Common myeloid progenitor, CD34-positive (primary cell): Measurements from ENCODE around the gene TECPR2.
"Not testable (repeated sequence)": the region's sequence is repeated elsewhere in the genome, so short reads cannot be mapped to it uniquely, and the experiment has no call there.

Experiments used
- CTCF ChIA-PET: fragments of 350-600 bp; sonication (Branson Sonifier 250); formaldehyde crosslinking; loops from one replicate; lab custom pipeline; 2021; ENCODE audit warnings: antibody characterized with exemption; lab: Charles Lee
- POLR2A ChIA-PET: fragments of 350-600 bp; sonication (Branson Sonifier 250); formaldehyde crosslinking; loops from one replicate; lab custom pipeline; 2021; ENCODE audit warnings: antibody characterized with exemption; lab: Charles Lee
- DNase-seq, 3 donors: peaks; one replicate each; pipeline versions ENCODE4 v3.0.0 to v3.0.0-alpha.2; 2013
- H3K27ac ChIP-seq, 2 experiments: 1 replicate in 1 of 2; 2 replicates in 1 of 2; pipeline ENCODE4 v1.7.0; 2013; ENCODE audit warnings: inconsistent platforms in 2 of 2, low read length in 2 of 2, mild to moderate bottlenecking in 2 of 2, low read depth in 1 of 2, moderate library complexity in 1 of 2; ENCODE audit not compliant: severe bottlenecking in 2 of 2, insufficient read depth in 1 of 2, poor library complexity in 1 of 2
- H3K27me3 ChIP-seq, 5 experiments: replicated peaks in 2 of 5; 1 replicate in 3 of 5; 2 replicates in 2 of 5; pipeline versions ENCODE4 v1.6.1 to v1.7.0; 2013; ENCODE audit warnings: low read length in 4 of 5, mild to moderate bottlenecking in 2 of 5, moderate library complexity in 2 of 5, inconsistent platforms in 1 of 5; ENCODE audit not compliant: insufficient read depth in 5 of 5, control insufficient read depth in 4 of 5
- H3K36me3 ChIP-seq, 4 experiments: 1 replicate in 2 of 4; 2 replicates in 2 of 4; pipeline versions ENCODE4 v1.6.1 to v1.7.0; 2013; ENCODE audit warnings: low read length in 3 of 4, control low read depth in 1 of 4, mild to moderate bottlenecking in 1 of 4; ENCODE audit not compliant: control insufficient read depth in 4 of 4, insufficient read depth in 4 of 4
- H3K4me1 ChIP-seq, 4 experiments: 1 replicate in 3 of 4; 2 replicates in 1 of 4; pipeline versions ENCODE4 v1.6.1 to v1.7.1; 2013; ENCODE audit warnings: low read length in 3 of 4, mild to moderate bottlenecking in 3 of 4, control low read depth in 1 of 4, inconsistent platforms in 1 of 4, moderate library complexity in 1 of 4; ENCODE audit not compliant: control insufficient read depth in 4 of 4, insufficient read depth in 4 of 4; ENCODE audit errors: control extremely low read depth in 1 of 4
- H3K4me3 ChIP-seq, 7 experiments: 1 replicate in 4 of 7; 2 replicates in 3 of 7; pipeline versions ENCODE4 v1.5.1 to v1.7.0; 2013; ENCODE audit warnings: mild to moderate bottlenecking in 7 of 7, low read length in 6 of 7, moderate library complexity in 6 of 7, inconsistent platforms in 2 of 7, low read depth in 2 of 7, control low read depth in 1 of 7; ENCODE audit not compliant: insufficient read depth in 4 of 7, control insufficient read depth in 1 of 7; ENCODE audit errors: extremely low read depth in 1 of 7
- H3K9me3 ChIP-seq, 5 experiments: 1 replicate in 4 of 5; 2 replicates in 1 of 5; pipeline versions ENCODE4 v1.6.1 to v1.7.1; 2013; ENCODE audit warnings: low read length in 4 of 5, mild to moderate bottlenecking in 2 of 5, inconsistent platforms in 1 of 5, low read depth in 1 of 5, moderate library complexity in 1 of 5; ENCODE audit not compliant: control insufficient read depth in 4 of 5, insufficient read depth in 2 of 5; ENCODE audit errors: control extremely low read depth in 1 of 5
- WGBS: methylation state at CpG from one replicate; pipeline ENCODE4 v1.1.5; 2013; ENCODE audit not compliant: insufficient coverage; 5-methylcytosine and 5-hydroxymethylcytosine counted together

The TECPR2 gene

GRCh38 chr14:102518063-102518648 is 155.4 kb downstream of the TECPR2 start:
- no peaks in the 10 kb centered on the region for H3K36me3 ChIP-seq
- H3K4me1 ChIP-seq, result peaks cover 0 to 12% (median 11%) of the 10 kb centered on the region in 4 experiments
- ChIA-PET POLR2A (no interaction called here), CTCF (interaction anchor here (0.5 to 3.1 kb wide), 8 partner anchors 10 to 152 kb away, joined by 3 to 38 read pairs (median 3); no protein-coding TSS in a partner anchor)
- no peaks in the 10 kb centered on the region for H3K9me3 ChIP-seq
- no peak overlapping the region for H3K27ac ChIP-seq
- no peak for DNase-seq
- H3K4me3 ChIP-seq, result no peak overlapping the region
- H3K27me3 ChIP-seq, result peaks cover 0 to 11% (median 1%) of the 10 kb centered on the region in 5 experiments
- 91% methylated on average over 8 of the region's 8 CpGs for WGBS

GRCh38 chr14:102519709-102520108 is 157.0 kb downstream of the TECPR2 start:
- H3K4me1 ChIP-seq, result peaks cover 0 to 24% (median 23%) of the 10 kb centered on the region in 4 experiments
- H3K36me3 ChIP-seq, DNase-seq, H3K9me3 ChIP-seq, H3K4me3 ChIP-seq, POLR2A ChIA-PET, H3K27ac ChIP-seq: not testable (repeated sequence)
- peaks cover 0 to 11% (median 1%) of the 10 kb centered on the region in 5 experiments for H3K27me3 ChIP-seq
- 97% methylated on average over 4 of the region's 5 CpGs for WGBS
- CTCF ChIA-PET, result interaction anchor here (0.8 to 3.1 kb wide), 2 partner anchors 80 to 170 kb away, joined by 3 to 38 read pairs; no protein-coding TSS in a partner anchor

GRCh38 chr14:102523200-102523568 is 160.4 kb downstream of the TECPR2 start:
- POLR2A ChIA-PET, result no interaction called here
- WGBS, result 32% methylated on average over 3 of the region's 3 CpGs

GRCh38 chr14:102523569-102524450 is 161.1 kb downstream of the TECPR2 start:
- ChIA-PET CTCF (interaction anchor here (0.8 to 3.1 kb wide), 18 partner anchors 10 to 175 kb away, joined by 3 to 13 read pairs (median 4); partner anchors contain the start of gene ANKRD9), POLR2A (interaction anchor here (0.6 kb wide), 1 partner anchor 166 kb away, joined by 3 read pairs; no protein-coding TSS in a partner anchor)
- no peaks in the 10 kb centered on the region for H3K36me3 ChIP-seq
- no peak for DNase-seq
- peak overlapping the region in 6 of 7 experiments; percentile 26 to 89 (median 75) for H3K4me3 ChIP-seq
- H3K27me3 ChIP-seq, result no peaks in the 10 kb centered on the region
- H3K27ac ChIP-seq, result no peak overlapping the region
- H3K4me1 ChIP-seq, result peaks cover 3 to 27% (median 22%) of the 10 kb centered on the region in 4 experiments
- H3K9me3 ChIP-seq, result no peaks in the 10 kb centered on the region
- WGBS, result 63% methylated on average over 27 of the region's 34 CpGs

More at GRCh38 chr14:102523200-102523568, 160.4 kb downstream of the TECPR2 start:
- Histone ChIP-seq H3K9me3 (no peaks in the 10 kb centered on the region), H3K4me3 (peak overlapping the region in 1 of 7 experiments; percentile 85), H3K27me3 (peaks cover 0 to 4% (median 0%) of the 10 kb centered on the region in 5 experiments), H3K4me1 (peaks cover 3 to 27% (median 22%) of the 10 kb centered on the region in 4 experiments), H3K27ac (no peak overlapping the region), H3K36me3 (no peaks in the 10 kb centered on the region)
- no peak for DNase-seq
- CTCF ChIA-PET, result interaction anchor here (1.7 to 3.1 kb wide), 3 partner anchors 15 to 85 kb away, joined by 3 to 13 read pairs (median 10); no protein-coding TSS in a partner anchor

GRCh38 chr14:102524451-102525218 is 161.9 kb downstream of the TECPR2 start:
- H3K4me1 ChIP-seq, result peaks cover 3 to 27% (median 22%) of the 10 kb centered on the region in 4 experiments
- H3K27ac ChIP-seq, result peak overlapping the region in 1 of 2 experiments; percentile 63
- 0% methylated on average over 20 of the region's 32 CpGs for WGBS
- ChIA-PET POLR2A (interaction anchor here (0.6 kb wide), 1 partner anchor 166 kb away, joined by 3 read pairs; no protein-coding TSS in a partner anchor), CTCF (interaction anchor here (0.7 to 3.1 kb wide), 30 partner anchors 9 to 400 kb away, joined by 3 to 13 read pairs (median 4); partner anchors contain the start of gene ANKRD9)
- H3K27me3 ChIP-seq, result no peaks in the 10 kb centered on the region
- no peaks in the 10 kb centered on the region for H3K9me3 ChIP-seq
- peak overlapping the region; percentile 53 to 89 (median 79) for H3K4me3 ChIP-seq
- H3K36me3 ChIP-seq, result no peaks in the 10 kb centered on the region
- peak; percentile 96 to 98 (median 97) for DNase-seq

GRCh38 chr14:102525219-102525928 is 162.6 kb downstream of the TECPR2 start:
- 0% methylated on average over 7 of the region's 11 CpGs for WGBS
- peak; percentile 45 to 76 (median 71) for DNase-seq
- POLR2A ChIA-PET, result no interaction called here

More at GRCh38 chr14:102525219-102525928, 162.6 kb downstream of the TECPR2 start:
- Histone ChIP-seq H3K27me3 (no peaks in the 10 kb centered on the region), H3K9me3 (no peaks in the 10 kb centered on the region), H3K27ac (peak overlapping the region in 1 of 2 experiments; percentile 63), H3K4me1 (peaks cover 3 to 27% (median 22%) of the 10 kb centered on the region in 4 experiments), H3K36me3 (no peaks in the 10 kb centered on the region), H3K4me3 (peak overlapping the region; percentile 53 to 89 (median 79))
- CTCF ChIA-PET, result interaction anchor here (0.7 to 3.1 kb wide), 29 partner anchors 8 to 399 kb away, joined by 3 to 13 read pairs (median 3); partner anchors contain the start of gene ANKRD9
